Subcutaneous adipose tissue (tissue), 4 donors: ENCODE results near the gene RAD9A. TPM values are rescaled to one million over a fixed set of nuclear protein-coding genes. Genes with fewer than 3 reads are reported as not detected.

Experiments used
- CTCF ChIP-seq: fragments of 450-650 bp; IDR thresholded peaks from one replicate; pipeline ENCODE4 v1.5.1; 2016; ENCODE audit warnings: low read depth, mild to moderate bottlenecking, control low read depth, antibody characterized with exemption, moderate library complexity
- small RNA-seq: library from RNA; depleted of rRNA; stranded (forward); fragments of <200 nt; gene quantifications from one replicate; pipeline ENCODE3, GENCODE V24; 2016
- total RNA-seq, 4 donors: library from RNA; depleted of rRNA; stranded (reverse); fragments of >200 nt; gene quantifications; one replicate each; pipeline ENCODE4 v1.1.0, GENCODE V29; 2016

RAD9A gene
- total RNA-seq, 4 donors from 2014 or later, result 5.2 to 11.7 (median 7.8) TPM

GRCh38 chr11:67441098-67441563 lies 49.3 kb downstream of the RAD9A start:
- no peak for TF ChIP-seq CTCF

- no peak for TF ChIP-seq CTCF
Observed at GRCh38 chr11:67441731-67442351, 50.1 kb downstream of the RAD9A start.

- no peak for TF ChIP-seq CTCF
Observed at GRCh38 chr11:67442504-67443404, 51.0 kb downstream of the RAD9A start.

DNA sequence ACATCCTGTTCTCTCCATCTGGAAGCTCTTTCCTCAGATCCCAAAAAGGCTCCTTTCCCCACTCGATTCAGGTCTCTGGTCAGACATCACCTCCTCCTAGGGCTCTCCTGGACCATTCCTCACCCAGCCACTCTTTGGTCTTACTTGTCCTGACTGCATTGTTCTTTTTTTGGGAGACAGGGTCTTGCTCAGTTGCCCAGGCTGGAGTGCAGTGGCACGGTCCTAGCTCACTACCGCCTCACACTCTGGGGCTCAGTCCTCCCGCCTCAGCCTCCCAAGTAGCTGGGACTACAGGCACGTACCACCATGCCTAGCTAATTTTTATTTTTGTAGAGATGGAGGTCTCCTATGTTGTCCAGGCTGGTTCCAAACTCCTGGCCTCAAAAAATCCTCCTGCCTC lies 53.7 kb downstream of the RAD9A start:
- no peak for TF ChIP-seq CTCF

Small RNA genes within 50 kb of the gene (small RNA-seq; reads per million reads assigned to genes)
- gene RN7SKP239 (not detected), gene RNU6-1238P (not detected)

Other genes starting within 250 kb of the RAD9A start
- gene GRK2, start 125.5 kb upstream of the RAD9A start, total RNA-seq, result 10 to 100 TPM; 39.8 to 72.5 (median 47.8) TPM
- gene ANKRD13D, start 102.7 kb upstream of the RAD9A start, total RNA-seq, result 10 to 100 TPM; 12.4 to 43.7 (median 31.4) TPM
- 10 to 100 TPM; 11.9 to 43.2 (median 37.2) TPM for gene SSH3, start 88.5 kb upstream of the RAD9A start, total RNA-seq
- gene POLD4, start 38.4 kb upstream of the RAD9A start, total RNA-seq, result 100 to 1,000 TPM in 3 of 4 donors, 10 to 100 TPM in 1; 29.2 to 127 (median 113) TPM
- 1 to 10 TPM; 1.1 to 4.1 (median 3.8) TPM for gene CLCF1, start 18.4 kb upstream of the RAD9A start, total RNA-seq
- 100 to 1,000 TPM in 1 of 4 donors, 10 to 100 TPM in 3; 60.8 to 110 (median 64.9) TPM for gene PPP1CA, start 9.9 kb downstream of the RAD9A start, total RNA-seq
- 1 to 10 TPM; 1.7 to 9.3 (median 3.1) TPM for gene TBC1D10C, start 12.1 kb downstream of the RAD9A start, total RNA-seq
- under 1 TPM in 3 of 4 donors, not detected in 1; 0.17 to 0.38 (median 0.22) TPM for gene CARNS1, start 23.7 kb downstream of the RAD9A start, total RNA-seq
- 10 to 100 TPM; 22.2 to 35.4 (median 27.0) TPM for gene RPS6KB2, start 36.5 kb downstream of the RAD9A start, total RNA-seq
- 1 to 10 TPM; 1.7 to 6.7 (median 3.5) TPM for gene PTPRCAP, start 45.7 kb downstream of the RAD9A start, total RNA-seq
- gene CORO1B, start 51.5 kb downstream of the RAD9A start, total RNA-seq, result 10 to 100 TPM; 30.7 to 95.4 (median 70.7) TPM
- not detected for gene GPR152, start 60.7 kb downstream of the RAD9A start, total RNA-seq
- gene CABP4, start 63.4 kb downstream of the RAD9A start, total RNA-seq, result 1 to 10 TPM; 1.1 to 5.1 (median 1.8) TPM
- 10 to 100 TPM; 21.4 to 85.5 (median 36.2) TPM for gene TMEM134, start 77.3 kb downstream of the RAD9A start, total RNA-seq
- 10 to 100 TPM; 48.6 to 77.3 (median 64.9) TPM for gene AIP, start 91.0 kb downstream of the RAD9A start, total RNA-seq
- gene PITPNM1, start 113.4 kb downstream of the RAD9A start, total RNA-seq, result 10 to 100 TPM in 3 of 4 donors, 1 to 10 TPM in 1; 9.2 to 14.9 (median 11.9) TPM
- 10 to 100 TPM; 21.2 to 33.2 (median 23.5) TPM for gene CDK2AP2, start 116.2 kb downstream of the RAD9A start, total RNA-seq
- gene CABP2, start 131.5 kb downstream of the RAD9A start, total RNA-seq, result not detected
- 100 to 1,000 TPM; 399 to 826 (median 474) TPM for gene GSTP1, start 191.8 kb downstream of the RAD9A start, total RNA-seq
- gene NDUFV1, start 214.9 kb downstream of the RAD9A start, total RNA-seq, result 100 to 1,000 TPM; 148 to 403 (median 197) TPM
- gene NUDT8, start 238.0 kb downstream of the RAD9A start, total RNA-seq, result 10 to 100 TPM in 2 of 4 donors, 1 to 10 TPM in 2; 6.2 to 23.7 (median 9.6) TPM
- gene TBX10, start 247.8 kb downstream of the RAD9A start, total RNA-seq, result not detected